Coronary artery (tissue), 2 donors: ENCODE results near the gene MUSK.

Experiments
- DNase-seq: peaks from one replicate; pipeline ENCODE4 v3.0.0-alpha.2; 2017; ENCODE audit warnings: low spot score
- H3K27ac ChIP-seq, 2 donors: fragments of 200-600 bp; sonication (generic); one replicate each; pipeline ENCODE4 v1.5.1; 2016 to 2019
- H3K4me3 ChIP-seq: fragments of 200-600 bp; sonication (generic); 2 replicates; pipeline ENCODE4 v1.5.1; 2016; ENCODE audit warnings: mild to moderate bottlenecking, moderate library complexity
- TF ChIP-seq, protein P1 (sequence below): fragments of 200-600 bp; sonication (generic); IDR thresholded peaks from one replicate; pipeline ENCODE4 v1.5.1; 2019; ENCODE audit warnings: antibody characterized with exemption

Gene MUSK

GRCh38 chr9:110769667-110770066 lies 101.1 kb downstream of the MUSK start:
- no peak overlapping the region for H3K4me3 ChIP-seq
- no peak for DNase-seq
- no peak overlapping the region for H3K27ac ChIP-seq
- TF ChIP-seq, protein P1, sequence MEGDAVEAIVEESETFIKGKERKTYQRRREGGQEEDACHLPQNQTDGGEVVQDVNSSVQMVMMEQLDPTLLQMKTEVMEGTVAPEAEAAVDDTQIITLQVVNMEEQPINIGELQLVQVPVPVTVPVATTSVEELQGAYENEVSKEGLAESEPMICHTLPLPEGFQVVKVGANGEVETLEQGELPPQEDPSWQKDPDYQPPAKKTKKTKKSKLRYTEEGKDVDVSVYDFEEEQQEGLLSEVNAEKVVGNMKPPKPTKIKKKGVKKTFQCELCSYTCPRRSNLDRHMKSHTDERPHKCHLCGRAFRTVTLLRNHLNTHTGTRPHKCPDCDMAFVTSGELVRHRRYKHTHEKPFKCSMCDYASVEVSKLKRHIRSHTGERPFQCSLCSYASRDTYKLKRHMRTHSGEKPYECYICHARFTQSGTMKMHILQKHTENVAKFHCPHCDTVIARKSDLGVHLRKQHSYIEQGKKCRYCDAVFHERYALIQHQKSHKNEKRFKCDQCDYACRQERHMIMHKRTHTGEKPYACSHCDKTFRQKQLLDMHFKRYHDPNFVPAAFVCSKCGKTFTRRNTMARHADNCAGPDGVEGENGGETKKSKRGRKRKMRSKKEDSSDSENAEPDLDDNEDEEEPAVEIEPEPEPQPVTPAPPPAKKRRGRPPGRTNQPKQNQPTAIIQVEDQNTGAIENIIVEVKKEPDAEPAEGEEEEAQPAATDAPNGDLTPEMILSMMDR: no peak

DNA sequence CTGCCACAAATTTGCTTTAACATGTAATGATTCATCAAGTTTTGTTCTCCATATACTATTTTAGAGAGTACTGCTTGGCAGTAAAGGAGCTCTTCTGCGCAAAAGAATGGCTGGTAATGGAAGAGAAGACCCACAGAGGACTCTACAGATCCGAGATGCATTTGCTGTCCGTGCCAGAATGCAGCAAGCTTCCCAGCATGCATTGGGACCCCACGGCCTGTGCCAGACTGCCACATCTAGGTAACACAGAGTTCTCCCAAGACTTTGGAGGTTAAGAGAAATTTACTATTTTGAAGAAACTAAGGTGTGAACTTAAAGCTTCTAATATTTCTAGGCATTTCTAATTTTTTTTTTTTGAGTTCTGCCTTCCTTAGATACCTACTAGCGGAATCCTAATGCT lies 107.1 kb downstream of the MUSK start:
- no peak for DNase-seq
- Histone ChIP-seq H3K4me3 (no peak overlapping the region), H3K27ac (no peak overlapping the region)
- TF ChIP-seq, protein P1: no peak

DNA sequence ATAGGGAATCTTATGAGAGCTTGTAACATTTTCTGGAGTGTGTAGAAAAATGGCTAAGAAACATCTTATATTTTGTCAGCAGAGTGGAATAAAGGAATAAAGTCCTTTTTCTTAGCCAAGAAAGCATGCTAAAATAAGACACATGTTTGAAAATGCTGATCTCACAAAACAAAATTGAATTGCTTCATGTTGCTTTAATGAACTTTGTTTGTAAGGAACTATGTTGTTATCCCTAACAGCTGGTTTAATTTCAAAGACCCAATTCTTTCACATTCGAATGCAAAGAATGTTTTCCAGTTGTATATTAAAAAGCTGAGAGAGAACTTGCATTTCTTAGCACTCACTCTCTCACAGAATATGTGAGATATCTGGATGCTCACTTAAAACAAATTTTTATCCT lies 107.6 kb downstream of the MUSK start:
- DNase-seq: no peak
- H3K4me3 ChIP-seq: no peak overlapping the region
- TF ChIP-seq, protein P1: no peak
- H3K27ac ChIP-seq: peak overlapping the region in 1 of 2 donors; percentile 1

GRCh38 chr9:110777196-110777875 lies 108.7 kb downstream of the MUSK start:
- H3K27ac ChIP-seq: no peak overlapping the region

GRCh38 chr9:110777876-110778215 lies 109.3 kb downstream of the MUSK start:
- no peak overlapping the region for H3K27ac ChIP-seq
- no peak overlapping the region for H3K4me3 ChIP-seq
- DNase-seq: no peak
- TF ChIP-seq, protein P1: no peak

More at GRCh38 chr9:110777196-110777875, 108.7 kb downstream of the MUSK start:
- DNase-seq: no peak
- TF ChIP-seq, protein P1: no peak
- H3K4me3 ChIP-seq: no peak overlapping the region

DNA sequence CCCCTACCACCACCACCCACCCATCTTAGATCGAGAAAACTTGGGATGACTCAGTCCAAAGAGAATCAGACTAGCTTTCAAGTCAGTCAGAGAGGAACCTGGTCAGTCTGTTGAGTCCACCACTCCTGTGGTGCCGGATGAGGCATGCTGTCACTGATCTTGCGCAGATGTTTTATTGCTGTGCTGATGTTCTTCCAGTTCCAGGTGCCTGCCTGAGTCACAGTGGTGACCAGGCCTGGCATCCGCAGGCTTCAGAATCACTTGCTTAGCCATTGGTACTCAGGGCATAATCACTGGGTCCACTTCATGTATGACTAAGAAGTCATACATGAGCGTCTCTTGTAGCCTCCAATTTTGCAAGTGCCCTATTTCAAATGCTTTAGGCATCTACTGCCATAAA lies 114.1 kb downstream of the MUSK start:
- no peak for DNase-seq
- TF ChIP-seq, protein P1: no peak

DNA sequence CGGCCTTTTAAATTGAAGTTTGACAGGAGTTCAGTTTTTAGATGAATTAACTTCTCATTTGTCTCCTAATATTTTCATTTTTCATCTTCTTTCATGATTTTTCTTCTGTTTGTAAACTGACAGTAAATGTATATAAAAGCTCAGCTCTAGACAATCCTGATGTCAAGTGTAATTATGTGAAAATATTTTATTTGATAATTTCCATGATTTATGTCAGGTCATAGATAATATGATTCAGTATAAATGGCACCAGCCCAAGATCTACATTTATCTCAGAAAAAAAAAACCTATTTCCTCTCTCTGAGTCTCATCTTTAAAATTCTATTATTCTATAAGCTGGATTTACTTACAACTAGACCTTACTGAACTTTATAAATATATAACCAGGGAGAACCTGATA lies 115.7 kb downstream of the MUSK start:
- DNase-seq: no peak
- Histone ChIP-seq H3K4me3 (no peak overlapping the region), H3K27ac (no peak overlapping the region)
- TF ChIP-seq, protein P1: no peak

More for the DNA sequence above, 114.1 kb downstream of the MUSK start:
- Histone ChIP-seq H3K4me3 (no peak overlapping the region), H3K27ac (no peak overlapping the region)
